ENCODE measurements around the gene MZT2B. TPM values are rescaled to one million over a fixed set of nuclear protein-coding genes. Genes with fewer than 3 reads are reported as not detected.
"Not testable (repeated sequence)": the region's sequence is repeated elsewhere in the genome, so short reads cannot be mapped to it uniquely, and the experiment has no call there.

Gene MZT2B
- total and polyA plus RNA-seq, 11 donors: 269 to 623 (median 360) TPM

DNA sequence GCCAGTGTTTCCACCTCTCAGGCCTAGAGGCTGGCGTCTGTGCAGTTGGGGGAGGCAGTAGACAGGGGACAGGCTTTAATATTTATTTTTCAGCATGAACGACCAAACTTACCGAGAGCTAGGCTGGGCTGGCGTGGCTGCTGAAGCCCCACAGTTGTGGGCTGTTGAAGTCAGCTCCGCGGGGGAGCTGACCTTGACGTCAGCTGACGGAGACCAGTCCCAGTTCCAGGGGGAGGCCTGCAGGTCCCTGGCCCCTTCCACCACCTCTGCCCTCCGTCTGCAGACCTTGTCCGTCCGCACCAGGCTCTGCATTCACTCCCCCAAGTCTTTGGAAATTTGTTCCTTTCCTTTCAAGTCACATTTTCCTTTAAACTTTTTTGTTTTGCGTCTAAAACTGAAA, 49.6 kb downstream of the MZT2B start:
- no peak overlapping the region for H3K27ac ChIP-seq
- H3K4me3 ChIP-seq: no peak overlapping the region
- WGBS, 4 donors: 64 to 83% (median 77%) methylated on average over 11 to 12 of the region's 12 CpGs
- no peaks in the 10 kb centered on the region for H3K36me3 ChIP-seq
- intact Hi-C loops (cut with DNase I): no loop called here
- TF ChIP-seq POLR2A (IDR thresholded peaks at IDR 0.05): no peak
- TF ChIP-seq CTCF (IDR thresholded peaks at IDR 0.05): no peak
- H3K27me3 ChIP-seq: peaks cover 0 to 6% (median 0%) of the 10 kb centered on the region in 9 donors
- no peaks in the 10 kb centered on the region for H3K4me1 ChIP-seq
- no peak for ATAC-seq
- DNase-seq: no peak
- no peaks in the 10 kb centered on the region for H3K9me3 ChIP-seq

DNA sequence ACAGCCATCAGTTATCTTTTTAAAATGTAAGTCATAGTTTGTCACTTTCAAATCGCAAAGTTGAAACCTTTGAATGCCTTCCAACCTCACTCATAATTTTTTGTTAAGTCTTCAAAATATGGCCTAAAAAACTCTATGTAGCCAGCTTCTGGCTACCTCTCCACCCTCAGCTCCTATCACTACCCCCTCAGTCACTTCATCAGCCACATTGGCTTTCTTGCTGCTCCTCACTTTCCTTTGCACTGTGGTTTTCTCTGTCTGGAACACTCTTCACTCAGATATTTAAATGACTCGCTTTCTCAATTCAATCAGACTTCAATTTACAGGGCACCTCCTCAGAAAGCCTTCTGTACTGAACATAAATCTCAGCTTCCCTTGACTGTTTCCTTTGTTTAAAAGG, 51.0 kb downstream of the MZT2B start:
- H3K4me1 ChIP-seq; DNase-seq; ATAC-seq; intact Hi-C loops (cut with DNase I); H3K36me3 ChIP-seq; H3K27ac ChIP-seq; H3K27me3 ChIP-seq; H3K9me3 ChIP-seq; H3K4me3 ChIP-seq: not testable (repeated sequence)
- 83 to 93% (median 87%) methylated on average over 2 of the region's 2 CpGs for WGBS, 4 donors

- intact Hi-C loops (cut with DNase I); H3K27ac ChIP-seq; H3K4me1 ChIP-seq; H3K9me3 ChIP-seq; H3K4me3 ChIP-seq; H3K27me3 ChIP-seq; DNase-seq; H3K36me3 ChIP-seq; ATAC-seq: not testable (repeated sequence)
- 70 to 83% (median 74%) methylated on average over 6 of the region's 6 CpGs for WGBS, 4 donors
Observed at GRCh38 chr2:130239581-130239980, 57.5 kb downstream of the MZT2B start.

Other genes with a start within 250 kb of the MZT2B start
- under 1 TPM in 2 of 9 donors, not detected in 7; 0.11 to 0.30 TPM for gene RAB6C, start 202.6 kb upstream of the MZT2B start, total RNA-seq
- gene RAB6C, start 202.6 kb upstream of the MZT2B start, polyA plus RNA-seq: under 1 TPM; 0.08 TPM
- gene POTEF, start 53.0 kb upstream of the MZT2B start, total RNA-seq: not detected
- gene POTEF, start 53.0 kb upstream of the MZT2B start, polyA plus RNA-seq: not detected
- 1 to 10 TPM in 1 of 9 donors, under 1 TPM in 7, not detected in 1; 0.14 to 2.3 (median 0.48) TPM for gene CCDC74B, start 37.1 kb upstream of the MZT2B start, total RNA-seq
- gene CCDC74B, start 37.1 kb upstream of the MZT2B start, polyA plus RNA-seq: under 1 TPM; 0.50 to 0.55 TPM
- gene SMPD4, start 660 bp upstream of the MZT2B start, total RNA-seq: 10 to 100 TPM; 23.4 to 32.7 (median 29.2) TPM
- 10 to 100 TPM; 28.5 to 41.1 TPM for gene SMPD4, start 660 bp upstream of the MZT2B start, polyA plus RNA-seq
- gene TUBA3E, start 16.2 kb downstream of the MZT2B start, total RNA-seq: 100 to 1,000 TPM in 2 of 9 donors, 10 to 100 TPM in 3, 1 to 10 TPM in 4; 2.8 to 117 (median 44.7) TPM
- gene TUBA3E, start 16.2 kb downstream of the MZT2B start, polyA plus RNA-seq: 100 to 1,000 TPM in 1 of 2 donors, 10 to 100 TPM in 1; 69.5 to 325 TPM
- gene IMP4, start 160.6 kb downstream of the MZT2B start, total RNA-seq: 100 to 1,000 TPM in 2 of 9 donors, 10 to 100 TPM in 7; 55.8 to 130 (median 68.5) TPM
- gene IMP4, start 160.6 kb downstream of the MZT2B start, polyA plus RNA-seq: 100 to 1,000 TPM in 1 of 2 donors, 10 to 100 TPM in 1; 73.7 to 209 TPM
- 10 to 100 TPM in 8 of 9 donors, 1 to 10 TPM in 1; 9.7 to 42.5 (median 11.1) TPM for gene PTPN18, start 173.8 kb downstream of the MZT2B start, total RNA-seq
- 10 to 100 TPM; 16.3 to 16.8 TPM for gene PTPN18, start 173.8 kb downstream of the MZT2B start, polyA plus RNA-seq

Measured in heart left ventricle (tissue), 16 donors.